Activated naive CD8-positive, alpha-beta T cell treated with anti-CD3 and anti-CD28 coated beads, Interleukin-2, amount 50 U/mL, for 16 hours (primary cell): ENCODE results near the gene SLC25A29.
A peak's percentile ranks its signal among the peaks of the same experiment; 100 is the strongest.

Source experiments
- DNase-seq: peaks from one replicate; pipeline ENCODE4 v3.0.0-alpha.2; 2020; ENCODE audit warnings: low read depth, low spot score

SLC25A29 gene

DNA sequence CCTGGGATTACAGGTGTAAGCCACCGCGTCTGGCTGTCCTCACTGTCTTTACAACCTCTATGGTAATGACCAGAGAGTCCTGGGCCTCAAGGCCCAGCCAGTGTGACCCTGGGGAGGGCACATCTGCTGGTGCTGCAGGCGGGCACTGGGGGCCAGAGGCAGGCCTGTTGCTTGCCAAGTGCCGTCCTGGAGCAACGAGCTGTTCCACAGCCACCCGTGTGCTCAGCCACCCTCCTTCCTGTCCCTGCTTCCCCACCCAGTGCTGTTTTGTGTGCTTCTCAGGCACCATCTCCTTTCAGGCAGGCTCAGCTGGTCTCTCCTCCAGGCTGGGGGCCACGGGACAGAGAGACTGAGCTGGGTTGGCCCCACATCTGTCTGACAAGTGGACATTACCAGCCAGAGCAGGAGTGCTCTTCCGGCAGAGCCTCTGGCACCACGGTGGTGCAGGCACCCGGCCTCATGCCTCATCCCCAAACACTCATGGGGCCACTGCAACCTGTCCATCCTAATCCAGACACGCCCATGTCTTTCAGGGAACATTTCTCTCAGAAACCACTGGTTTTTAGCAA, 25.9 kb upstream of the SLC25A29 start:
- no peak for DNase-seq

DNA sequence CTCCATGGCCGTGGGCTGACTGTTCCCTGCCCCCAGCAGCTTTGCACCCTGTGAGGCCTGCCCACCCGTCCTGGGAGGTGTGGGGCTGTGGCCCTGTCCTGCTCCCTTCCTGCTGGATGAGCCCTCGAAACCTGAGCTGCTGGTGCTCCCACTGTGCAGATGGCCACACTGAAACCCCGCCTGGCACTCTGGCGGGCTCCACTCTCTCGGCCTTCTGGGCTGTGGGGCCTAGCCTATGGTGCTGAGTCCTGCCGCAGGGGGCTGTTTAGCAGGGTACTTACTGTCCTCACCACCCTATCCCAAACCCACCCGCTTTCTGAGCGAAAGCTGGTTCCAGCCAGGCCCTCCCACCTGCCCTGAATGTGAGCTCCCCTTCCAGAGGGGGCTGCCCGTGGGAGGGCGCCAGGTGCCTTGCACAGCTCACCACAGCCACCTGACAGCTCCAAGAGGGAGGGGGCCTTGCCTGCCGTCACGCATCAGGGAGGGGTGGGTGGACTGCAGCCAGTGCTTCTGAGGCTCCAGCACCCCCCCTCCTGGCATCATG, 24.2 kb upstream of the SLC25A29 start:
- no peak for DNase-seq

- no peak for DNase-seq
Observed at GRCh38 chr14:100330007-100330344, 23.7 kb upstream of the SLC25A29 start.

DNA sequence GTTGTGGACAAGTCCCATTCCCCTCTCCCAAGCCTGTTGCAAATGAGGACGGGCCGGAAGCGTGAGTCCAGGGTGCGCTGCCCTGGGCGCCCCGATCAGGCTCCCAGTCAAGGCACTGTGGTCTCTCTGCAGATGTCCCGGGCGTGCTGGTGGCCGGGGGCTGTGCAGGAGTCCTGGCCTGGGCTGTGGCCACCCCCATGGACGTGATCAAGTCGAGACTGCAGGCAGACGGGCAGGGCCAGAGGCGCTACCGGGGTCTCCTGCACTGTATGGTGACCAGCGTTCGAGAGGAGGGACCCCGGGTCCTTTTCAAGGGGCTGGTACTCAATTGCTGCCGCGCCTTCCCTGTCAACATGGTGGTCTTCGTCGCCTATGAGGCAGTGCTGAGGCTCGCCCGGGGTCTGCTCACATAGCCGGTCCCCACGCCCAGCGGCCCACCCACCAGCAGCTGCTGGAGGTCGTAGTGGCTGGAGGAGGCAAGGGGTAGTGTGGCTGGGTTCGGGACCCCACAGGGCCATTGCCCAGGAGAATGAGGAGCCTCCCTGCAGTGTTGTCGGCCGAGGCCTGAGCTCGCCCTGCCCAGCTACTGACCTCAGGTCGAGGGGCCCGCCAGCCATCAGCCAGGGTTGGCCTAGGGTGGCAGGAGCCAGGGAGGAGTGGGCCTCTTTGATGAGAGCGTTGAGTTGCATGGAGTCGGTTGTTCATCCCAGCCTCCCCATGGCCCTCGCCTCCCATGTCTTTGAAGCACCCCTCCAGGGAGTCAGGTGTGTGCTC, 23.2 kb upstream of the SLC25A29 start:
- DNase-seq: no peak

DNA sequence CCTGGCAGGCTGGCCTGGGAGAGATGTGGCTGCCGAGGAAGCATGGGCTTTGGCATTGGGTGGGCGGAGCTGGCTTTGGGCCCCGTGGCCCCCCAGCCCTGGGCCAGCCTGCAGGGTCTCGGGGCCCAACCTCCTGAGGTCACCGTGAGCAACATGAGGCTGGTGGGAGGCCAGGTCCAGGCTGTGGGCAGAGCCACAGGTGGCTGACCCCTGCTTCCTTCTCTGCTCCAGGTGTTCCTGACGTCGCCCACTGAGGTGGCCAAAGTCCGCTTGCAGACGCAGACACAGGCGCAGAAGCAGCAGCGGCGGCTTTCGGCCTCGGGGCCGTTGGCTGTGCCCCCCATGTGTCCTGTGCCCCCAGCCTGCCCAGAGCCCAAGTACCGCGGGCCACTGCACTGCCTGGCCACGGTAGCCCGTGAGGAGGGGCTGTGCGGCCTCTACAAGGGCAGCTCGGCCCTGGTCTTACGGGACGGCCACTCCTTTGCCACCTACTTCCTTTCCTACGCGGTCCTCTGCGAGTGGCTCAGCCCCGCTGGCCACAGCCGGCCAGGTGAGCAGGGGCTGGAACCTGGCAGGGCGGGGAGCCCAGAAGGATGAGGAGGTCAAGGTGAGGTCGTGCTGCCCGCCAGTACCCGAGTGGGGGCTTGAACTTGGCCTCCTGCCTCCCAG, 22.4 kb upstream of the SLC25A29 start:
- DNase-seq: no peak

- no peak for DNase-seq
Observed at GRCh38 chr14:100327128-100327527, 20.9 kb upstream of the SLC25A29 start.

- no peak for DNase-seq
Observed at GRCh38 chr14:100325958-100326357, 19.7 kb upstream of the SLC25A29 start.

DNA sequence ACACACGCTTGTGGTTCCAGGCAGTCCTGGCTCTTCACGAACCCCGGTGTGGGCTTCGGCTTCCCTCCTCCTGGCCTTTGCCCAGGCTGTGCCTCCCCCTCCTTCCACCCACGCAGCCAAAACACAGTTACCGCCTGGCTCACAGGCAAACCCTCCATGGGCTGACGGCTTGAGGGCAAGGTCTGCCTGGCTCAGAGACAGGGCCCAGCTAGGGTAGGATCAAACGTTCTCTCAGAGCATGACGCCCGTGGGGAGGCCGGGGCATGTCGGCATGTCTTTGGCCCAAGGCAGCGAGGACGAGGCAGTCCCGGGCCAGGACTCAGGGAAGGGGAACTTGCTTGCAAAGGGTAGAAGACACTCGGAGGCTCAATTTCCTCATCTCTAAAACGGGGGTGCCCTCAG, 19.0 kb upstream of the SLC25A29 start:
- DNase-seq: no peak

DNA sequence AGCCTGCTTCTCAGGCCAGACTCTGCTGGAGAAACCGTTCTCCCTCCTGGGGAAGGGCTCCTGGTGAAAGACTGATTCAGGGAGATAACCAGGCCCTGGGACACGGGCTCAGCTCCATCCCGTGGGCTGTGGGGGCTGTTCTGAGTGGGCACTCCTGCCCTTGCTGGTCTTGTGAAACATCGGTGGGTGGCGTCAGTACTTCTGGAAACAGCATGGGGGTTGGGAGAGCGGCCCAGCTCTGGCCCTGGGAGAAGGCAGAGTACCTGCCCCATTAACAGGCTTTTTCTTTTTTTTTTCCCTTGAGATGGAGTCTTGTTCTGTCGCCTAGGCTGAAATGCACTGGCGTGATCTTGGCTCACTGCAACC, 17.7 kb upstream of the SLC25A29 start:
- no peak for DNase-seq

DNA sequence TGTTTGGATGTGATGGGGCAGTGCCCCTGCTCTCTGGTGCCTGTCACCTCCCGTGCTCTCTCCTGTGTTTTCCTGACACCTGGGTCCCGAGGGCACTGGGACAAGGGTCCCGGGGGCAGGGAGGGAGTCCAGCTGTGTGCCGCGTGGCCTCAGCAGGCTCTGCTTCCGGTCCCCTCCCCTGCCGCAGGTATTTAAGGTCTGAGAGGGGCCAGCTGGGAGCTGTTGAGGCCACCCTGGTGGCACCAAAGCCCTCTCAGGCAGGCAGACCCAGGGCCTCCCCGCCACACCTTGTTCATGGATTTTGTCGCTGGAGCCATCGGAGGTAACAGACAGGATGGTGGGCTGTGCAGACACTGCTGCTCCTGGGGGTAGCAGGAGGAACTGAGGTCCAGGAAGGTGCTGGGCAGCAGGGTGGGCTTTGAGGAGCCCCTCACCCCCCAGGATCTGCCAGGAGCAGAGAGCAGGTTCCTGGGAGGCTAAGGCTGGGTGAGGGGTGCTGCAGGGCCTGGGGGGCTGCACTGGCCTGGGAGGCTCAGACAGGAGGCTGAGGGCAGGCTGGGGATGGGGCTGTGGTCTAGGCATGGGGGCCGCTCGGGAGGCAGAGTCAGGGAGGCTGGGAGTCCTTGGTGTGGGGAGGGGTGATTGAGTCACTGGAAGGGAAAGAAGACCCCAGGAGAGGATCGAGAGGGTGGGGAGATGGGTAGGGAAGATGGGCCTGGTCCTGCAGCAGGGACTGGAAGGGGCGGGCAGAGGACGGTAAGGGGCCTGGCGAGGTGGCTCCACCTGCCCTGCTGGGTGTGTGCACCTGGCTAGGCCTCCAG, 17.1 kb upstream of the SLC25A29 start, which contains the start of gene SLC25A47:
SLC25A47 (plus strand) TSS at position 219 of the 821 bp plus-strand sequence; CDS start at position 295, 76 bp downstream.
- no peak for DNase-seq

DNA sequence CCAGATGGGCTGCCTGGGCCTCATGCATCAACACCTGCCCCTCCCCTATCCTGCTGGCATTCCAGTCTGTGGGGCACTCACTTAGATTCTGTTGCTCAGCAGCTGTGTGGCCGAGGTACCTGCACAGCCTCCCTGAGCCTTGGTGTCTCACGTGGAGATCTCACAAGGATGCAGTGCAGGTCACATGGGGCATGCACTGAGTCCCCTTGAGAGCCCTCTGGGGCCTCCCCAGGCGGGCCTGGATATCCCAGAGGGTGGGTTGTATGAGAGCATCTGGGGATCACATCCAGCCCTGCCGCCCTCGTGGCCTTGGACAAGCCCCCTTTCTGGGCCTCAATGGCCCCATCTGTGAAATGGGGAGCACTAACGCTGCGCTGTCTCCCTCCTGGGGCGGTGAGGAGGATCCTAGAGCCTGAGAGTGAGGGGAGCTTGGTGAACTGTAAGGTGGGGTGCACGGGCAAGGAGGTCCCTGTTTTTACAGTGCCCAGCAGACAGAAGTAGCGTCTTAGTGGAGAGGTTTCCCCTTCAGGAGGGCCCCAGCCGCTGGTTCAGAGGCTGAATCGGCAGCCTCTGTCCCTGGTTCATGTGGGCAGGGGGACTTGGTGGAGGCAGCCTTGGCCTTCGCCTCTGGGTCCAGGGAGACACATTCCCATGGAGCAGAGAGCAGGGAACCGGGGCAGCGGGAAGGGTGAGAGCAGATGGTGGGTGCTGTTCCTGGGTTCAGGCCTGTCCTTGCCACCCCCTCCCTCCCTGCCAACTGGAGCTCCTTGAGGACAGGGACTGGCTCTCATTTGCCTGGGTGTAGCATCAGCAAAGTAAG, 16.1 kb upstream of the SLC25A29 start:
- DNase-seq: no peak

- DNase-seq: no peak
Observed at GRCh38 chr14:100321473-100322137, 15.4 kb upstream of the SLC25A29 start.

- DNase-seq: no peak
Observed at GRCh38 chr14:100320157-100320856, 14.1 kb upstream of the SLC25A29 start.

DNA sequence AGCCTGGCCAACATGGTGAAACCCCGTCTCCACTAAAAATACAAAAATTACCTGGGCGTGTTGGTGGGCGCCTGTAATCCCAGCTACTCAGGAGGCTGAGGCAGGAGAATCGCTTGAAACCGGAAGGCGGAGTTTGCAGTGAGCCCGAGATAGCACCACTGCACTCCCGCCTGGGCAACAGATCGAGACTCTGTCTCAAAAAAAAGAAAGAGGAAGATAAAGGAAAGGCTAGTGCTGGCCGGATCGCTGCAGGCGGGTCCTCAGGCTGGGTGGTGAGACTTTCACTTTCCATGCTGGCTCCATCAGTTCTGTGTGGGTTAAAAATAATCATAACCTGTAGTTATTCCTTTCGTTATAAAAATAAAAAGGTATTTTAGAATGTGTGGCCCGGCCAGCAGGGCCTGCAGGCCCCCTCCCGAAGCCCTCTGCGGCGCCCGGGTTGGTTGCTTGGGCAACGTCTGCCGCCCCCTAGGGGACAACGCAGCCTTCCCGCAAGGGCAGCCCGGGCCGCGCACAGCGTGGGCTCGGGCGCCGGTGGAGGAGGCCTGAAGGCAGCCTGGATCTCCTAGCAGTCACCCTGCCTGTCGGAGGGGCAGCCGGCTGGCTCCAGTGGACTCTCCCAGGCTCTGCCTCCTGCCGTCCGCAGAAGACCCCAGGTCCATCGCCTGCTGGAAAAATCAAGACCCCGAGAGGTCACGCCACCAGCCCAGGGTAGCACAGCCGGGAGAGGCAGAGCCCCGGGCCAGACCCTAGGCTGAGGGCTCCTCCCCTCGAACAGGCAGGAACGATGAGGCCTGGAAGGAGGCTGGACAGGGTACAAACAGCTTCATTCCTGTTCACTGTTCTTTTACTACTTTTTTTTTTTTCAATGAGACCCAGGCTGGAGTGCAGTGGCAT, 11.9 kb upstream of the SLC25A29 start:
- DNase-seq: peak; percentile 39

DNA sequence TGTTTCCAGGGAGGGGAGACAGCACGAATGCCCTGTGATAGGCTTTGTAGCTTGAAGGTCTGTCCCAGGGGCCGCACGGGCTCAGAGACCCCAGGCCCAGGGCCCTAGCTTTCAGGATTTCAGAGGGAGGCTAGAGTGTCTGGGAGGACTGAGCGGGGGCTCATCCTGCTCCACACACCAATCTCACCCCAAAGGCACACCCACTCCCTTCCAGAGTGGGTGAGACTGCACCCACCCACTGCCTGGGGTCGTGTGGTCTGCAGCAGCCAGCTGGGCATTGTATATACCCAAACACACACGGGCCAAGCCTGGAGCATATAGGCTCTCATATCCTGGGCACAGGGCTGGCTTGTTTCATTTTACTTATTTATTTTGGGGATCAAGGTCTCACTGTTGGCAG, 11.1 kb upstream of the SLC25A29 start:
- DNase-seq: no peak

DNA sequence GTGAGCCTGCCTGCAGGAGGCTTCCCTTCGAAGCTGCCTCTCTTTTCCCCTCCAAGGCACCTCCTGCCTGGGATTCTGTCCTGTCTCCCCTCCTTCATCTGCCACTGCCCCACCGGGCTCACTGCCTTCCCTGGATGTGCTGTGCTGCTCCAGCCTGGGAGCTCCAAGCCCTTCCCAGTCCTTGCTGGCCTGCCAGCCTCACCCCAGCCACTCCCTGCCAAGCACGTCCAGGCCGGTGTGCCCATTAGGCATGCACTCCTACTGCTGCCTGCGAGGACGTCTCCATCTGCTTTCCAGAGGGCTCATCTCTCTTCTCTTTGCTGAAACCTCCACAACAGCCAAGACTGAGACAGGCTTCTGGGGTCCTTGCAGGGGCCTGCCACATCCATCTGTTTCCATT, 8.5 kb upstream of the SLC25A29 start:
- no peak for DNase-seq

GRCh38 chr14:100313464-100314230, 7.4 kb upstream of the SLC25A29 start:
- DNase-seq: no peak

- DNase-seq: no peak
Observed at GRCh38 chr14:100312877-100313400, 6.7 kb upstream of the SLC25A29 start.
